Measurements from ENCODE around the gene RPL19. TPM values are rescaled to one million over a fixed set of nuclear protein-coding genes. Genes with fewer than 3 reads are reported as not detected.

Gene RPL19
- total RNA-seq, 3 donors from 2014 or later = 1,315 to 1,492 (median 1,411) TPM

- TF ChIP-seq CTCF (IDR thresholded peaks at IDR 0.05) = no peak
- intact Hi-C loops (cut with DNase I, micrococcal nuclease) = no loop called here
These were observed 31.0 kb upstream of the RPL19 start for GRCh38 chr17:39169101-39169500.

DNA sequence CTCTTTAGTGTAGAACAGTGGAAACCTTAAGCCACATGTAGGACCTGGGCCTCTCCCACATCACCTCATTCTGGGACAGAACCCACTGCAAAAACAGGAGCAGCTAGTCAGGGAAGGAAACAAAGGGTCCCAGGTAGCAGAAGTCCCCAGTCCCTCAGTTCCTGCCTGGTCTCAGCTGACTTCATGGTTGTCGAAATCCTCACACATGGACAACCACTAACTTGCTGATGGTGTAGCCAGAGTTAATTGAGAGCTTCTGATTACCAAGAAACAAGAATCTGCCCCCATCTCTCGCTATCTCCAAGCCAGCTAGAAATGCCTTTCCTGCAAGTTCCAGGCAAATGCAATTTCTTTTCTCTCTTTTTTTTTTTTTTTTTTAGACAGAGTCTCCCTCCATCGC, 30.6 kb upstream of the RPL19 start:
- Histone ChIP-seq H3K4me1 (ENCODE audit: low read depth) (peaks cover 2% of the 10 kb centered on the region), H3K4me3 (no peak overlapping the region), H3K9me3 (no peaks in the 10 kb centered on the region), H3K36me3 (ENCODE audit: low read depth) (no peaks in the 10 kb centered on the region)
- TF ChIP-seq CTCF (IDR thresholded peaks at IDR 0.05) = no peak
- intact Hi-C loops (cut with DNase I, micrococcal nuclease) = no loop called here
- DNase-seq (no peak), ATAC-seq (no peak)

More at GRCh38 chr17:39169101-39169500, 31.0 kb upstream of the RPL19 start:
- no peaks in the 10 kb centered on the region for H3K9me3 ChIP-seq
- DNase-seq = no peak
- H3K4me3 ChIP-seq = no peak overlapping the region
- peaks cover 4% of the 10 kb centered on the region for H3K4me1 ChIP-seq (ENCODE audit: low read depth)
- H3K36me3 ChIP-seq (ENCODE audit: low read depth) = no peaks in the 10 kb centered on the region
- no peak for ATAC-seq

DNA sequence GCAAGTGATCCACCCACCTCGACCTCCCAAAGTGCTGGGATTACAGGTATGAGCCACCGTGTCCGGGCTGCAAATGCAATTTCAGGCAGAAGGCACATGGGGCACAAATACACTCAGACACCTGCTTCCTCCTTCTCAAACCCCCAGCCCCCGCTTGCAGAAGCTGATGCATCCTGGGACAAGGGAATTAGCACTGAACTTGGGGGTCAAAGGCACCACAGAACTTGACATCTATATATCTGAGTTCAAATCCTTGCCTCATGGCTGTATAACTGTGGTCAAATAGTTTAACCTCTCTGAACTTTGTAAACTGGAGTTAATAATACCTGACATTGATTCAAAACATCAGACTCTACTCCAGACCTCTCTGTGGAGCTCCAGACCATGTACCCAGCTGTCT, 30.0 kb upstream of the RPL19 start:
- DNase-seq = no peak

DNA sequence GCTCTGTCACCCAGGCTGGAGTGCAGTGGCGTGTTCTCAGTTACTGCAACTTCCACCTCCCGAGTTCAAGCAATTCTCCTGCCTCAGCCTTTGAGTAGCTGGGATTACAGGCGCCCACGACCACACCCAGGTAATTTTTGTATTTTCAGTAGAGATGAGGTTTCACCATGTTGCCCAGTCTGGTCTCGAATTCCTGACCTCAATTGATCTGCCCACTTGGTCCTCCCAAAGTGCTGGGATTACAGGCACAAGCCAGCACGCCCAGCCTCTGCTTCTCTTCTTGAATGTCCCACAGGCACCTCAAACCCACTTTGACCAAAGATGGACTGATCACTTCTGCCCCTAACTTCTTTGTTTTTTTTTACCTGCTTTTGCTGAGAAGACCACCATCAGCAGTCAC, 29.5 kb upstream of the RPL19 start:
- ATAC-seq = no peak
- no peak for TF ChIP-seq CTCF (IDR thresholded peaks at IDR 0.05)
- DNase-seq = no peak
- peaks cover 7% of the 10 kb centered on the region for H3K4me1 ChIP-seq (ENCODE audit: low read depth)
- intact Hi-C loops (cut with DNase I, micrococcal nuclease) = no loop called here
- no peaks in the 10 kb centered on the region for H3K9me3 ChIP-seq
- H3K4me3 ChIP-seq = no peak overlapping the region
- H3K36me3 ChIP-seq (ENCODE audit: low read depth) = no peaks in the 10 kb centered on the region

More for the DNA sequence above, 30.0 kb upstream of the RPL19 start:
- intact Hi-C loops (cut with DNase I, micrococcal nuclease) = no loop called here
- Histone ChIP-seq H3K4me1 (ENCODE audit: low read depth) (peaks cover 7% of the 10 kb centered on the region), H3K4me3 (no peak overlapping the region), H3K9me3 (no peaks in the 10 kb centered on the region), H3K36me3 (ENCODE audit: low read depth) (no peaks in the 10 kb centered on the region)
- ATAC-seq = no peak
- no peak for TF ChIP-seq CTCF (IDR thresholded peaks at IDR 0.05)

GRCh38 chr17:39171933-39172332, 28.1 kb upstream of the RPL19 start:
- H3K9me3 ChIP-seq = no peaks in the 10 kb centered on the region
- no peaks in the 10 kb centered on the region for H3K36me3 ChIP-seq (ENCODE audit: low read depth)
- intact Hi-C loops (cut with DNase I, micrococcal nuclease) = no loop called here
- ATAC-seq (no peak), DNase-seq (no peak)
- no peak for TF ChIP-seq CTCF (IDR thresholded peaks at IDR 0.05)
- no peak overlapping the region for H3K4me3 ChIP-seq
- H3K4me1 ChIP-seq (ENCODE audit: low read depth) = peaks cover 7% of the 10 kb centered on the region

DNA sequence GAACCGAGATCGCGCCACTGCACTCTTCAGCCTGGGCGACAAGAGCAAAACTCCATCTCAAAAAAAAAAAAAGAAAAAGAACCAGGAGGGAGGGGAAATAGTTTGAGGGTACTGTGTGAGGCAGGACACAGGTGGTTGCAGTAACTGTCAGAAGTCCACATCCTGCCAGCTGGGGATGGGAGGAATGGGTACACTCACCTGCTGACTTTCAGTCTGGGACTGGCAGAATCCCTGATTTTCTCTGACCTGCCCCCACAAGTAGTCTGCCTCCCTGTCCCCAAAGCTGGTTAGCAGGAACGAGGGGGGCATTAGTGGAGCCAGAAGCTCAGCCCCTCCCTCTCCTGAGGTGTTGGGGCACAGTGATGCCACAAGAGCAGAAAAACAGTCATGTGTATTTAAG, 27.0 kb upstream of the RPL19 start:
- Histone ChIP-seq H3K9me3 (no peaks in the 10 kb centered on the region), H3K4me1 (ENCODE audit: low read depth) (peaks cover 9% of the 10 kb centered on the region), H3K4me3 (no peak overlapping the region), H3K36me3 (ENCODE audit: low read depth) (no peaks in the 10 kb centered on the region)
- TF ChIP-seq CTCF (IDR thresholded peaks at IDR 0.05) = no peak
- intact Hi-C loops (cut with DNase I, micrococcal nuclease) = no loop called here
- no peak for DNase-seq
- no peak for ATAC-seq
